ENCODE measurements around the gene COQ10B. TPM values are rescaled to one million over a fixed set of nuclear protein-coding genes. Genes with fewer than 3 reads are reported as not detected.
"Not testable (repeated sequence)": the region's sequence is repeated elsewhere in the genome, so short reads cannot be mapped to it uniquely, and the experiment has no call there.

COQ10B gene
- 48.3 and 81.1 TPM in 2 replicates for total RNA-seq

- DNase-seq (ENCODE audit: low read depth) = peak; percentile 99
These were observed at the start of gene COQ10B for GRCh38 chr2:197453123-197453913. Gene COQ10B, plus strand, starts transcription at chr2:197453552. Its CDS starts 9 bp downstream, at chr2:197453561.

GRCh38 chr2:197405582-197405981 is 47.8 kb upstream of the COQ10B start:
- no peak for DNase-seq (ENCODE audit: low read depth)

DNA sequence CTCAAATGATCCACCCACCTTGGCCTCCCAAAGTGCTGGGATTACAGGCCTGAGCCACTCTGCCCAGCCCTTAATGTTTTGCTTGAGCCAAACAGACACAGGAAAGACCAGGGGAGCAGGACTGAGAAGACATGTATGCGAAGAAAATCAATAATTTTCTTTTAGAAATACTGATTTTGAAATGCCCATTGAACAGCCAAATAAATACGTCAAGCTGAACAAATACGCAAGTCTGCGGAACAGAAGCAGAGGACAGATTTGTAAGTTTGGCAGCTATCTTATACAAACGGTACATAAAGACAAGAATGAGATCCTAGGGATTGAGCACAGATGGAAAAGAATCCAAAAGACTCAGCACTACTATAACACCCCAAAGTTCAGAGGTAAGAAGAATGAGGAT is 39.3 kb upstream of the COQ10B start:
- no peak for DNase-seq (ENCODE audit: low read depth)

GRCh38 chr2:197414515-197414914 is 38.8 kb upstream of the COQ10B start:
- no peak for DNase-seq (ENCODE audit: low read depth)

DNA sequence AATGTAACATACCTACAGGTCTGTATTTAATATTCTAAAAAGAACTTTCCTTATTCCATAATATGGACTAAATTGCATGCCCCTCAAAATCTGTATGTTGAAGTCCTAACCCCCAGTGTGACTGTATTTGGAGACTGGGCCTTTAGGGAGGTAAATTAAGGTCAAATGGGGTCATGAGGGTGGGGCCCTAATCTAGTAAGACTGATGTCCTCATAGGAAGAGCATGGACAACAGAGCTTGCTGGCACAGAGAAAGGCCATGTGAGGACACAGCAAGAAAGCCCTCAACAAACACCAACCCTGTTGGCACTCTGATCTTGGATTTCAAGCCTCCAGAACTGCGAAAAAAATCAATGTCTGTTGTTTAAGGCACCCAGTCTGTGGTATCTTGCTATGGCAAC is 37.1 kb upstream of the COQ10B start:
- DNase-seq (ENCODE audit: low read depth) = no peak

DNA sequence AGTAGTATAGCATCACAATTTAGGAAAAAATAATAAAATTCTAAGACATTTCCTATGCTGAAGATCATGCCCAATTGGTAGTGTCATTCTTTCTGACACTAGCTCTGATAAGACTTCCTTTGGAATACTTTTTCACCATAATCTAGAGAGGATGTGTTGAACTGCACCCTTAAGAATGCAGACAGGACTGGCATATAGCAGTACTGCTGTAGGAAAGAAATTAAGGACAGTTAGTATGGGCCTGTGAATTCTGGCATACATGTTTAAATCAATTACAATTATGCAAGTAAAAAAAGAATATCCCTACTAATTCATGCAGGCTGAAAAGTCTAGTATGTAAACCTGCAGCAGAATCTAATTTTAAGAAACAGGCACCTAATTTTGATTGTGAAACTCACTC is 33.9 kb upstream of the COQ10B start:
- no peak for DNase-seq (ENCODE audit: low read depth)

DNA sequence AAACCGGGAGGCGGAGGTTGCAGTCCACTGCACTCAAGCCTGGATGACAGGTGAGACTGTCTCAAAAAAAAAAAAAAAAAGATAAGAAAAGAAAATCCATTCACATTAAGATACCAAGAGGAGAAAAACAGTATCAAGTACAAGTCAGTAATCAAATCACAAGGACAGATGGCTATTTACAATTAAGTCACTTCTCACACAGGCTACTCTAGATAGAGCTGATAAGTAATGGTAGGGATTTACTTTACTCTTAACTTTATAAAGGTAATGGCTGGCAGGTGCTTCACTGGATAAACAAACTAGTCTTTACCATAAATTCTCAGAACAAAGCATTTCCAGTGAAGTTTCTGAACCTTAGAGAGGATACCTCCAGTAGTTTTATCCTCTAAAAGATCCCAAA is 30.0 kb upstream of the COQ10B start:
- DNase-seq (ENCODE audit: low read depth) = no peak

GRCh38 chr2:197425550-197425949 is 27.8 kb upstream of the COQ10B start:
- no peak for DNase-seq (ENCODE audit: low read depth)

- DNase-seq (ENCODE audit: low read depth) = no peak
These were observed 26.4 kb upstream of the COQ10B start for GRCh38 chr2:197426723-197427603.

GRCh38 chr2:197427986-197428385 is 25.4 kb upstream of the COQ10B start:
- no peak for DNase-seq (ENCODE audit: low read depth)

- DNase-seq (ENCODE audit: low read depth) = no peak
These were observed 21.5 kb upstream of the COQ10B start for GRCh38 chr2:197431858-197432257.

DNA sequence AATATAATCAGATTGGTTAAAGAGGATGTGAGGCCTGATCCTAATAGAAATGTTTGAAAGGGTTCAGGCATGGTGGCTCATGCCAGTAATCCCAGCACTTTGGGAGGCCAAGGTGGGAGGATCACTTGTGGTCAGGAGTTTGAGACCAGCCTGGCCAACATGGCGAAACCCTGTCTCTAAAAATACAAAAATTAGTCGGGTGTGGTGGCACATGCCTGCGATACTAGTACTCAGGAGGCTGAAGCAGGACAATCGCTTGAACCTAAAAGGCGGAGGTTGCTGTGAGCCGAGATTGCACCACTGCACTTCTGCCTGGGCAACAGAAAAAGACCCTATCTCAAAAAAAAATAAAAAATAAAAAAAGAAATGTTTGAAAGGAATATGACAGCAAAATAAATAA is 20.8 kb upstream of the COQ10B start:
- not testable (repeated sequence) for DNase-seq (ENCODE audit: low read depth)

- DNase-seq (ENCODE audit: low read depth) = no peak
These were observed 19.4 kb upstream of the COQ10B start for GRCh38 chr2:197433780-197434438.

DNA sequence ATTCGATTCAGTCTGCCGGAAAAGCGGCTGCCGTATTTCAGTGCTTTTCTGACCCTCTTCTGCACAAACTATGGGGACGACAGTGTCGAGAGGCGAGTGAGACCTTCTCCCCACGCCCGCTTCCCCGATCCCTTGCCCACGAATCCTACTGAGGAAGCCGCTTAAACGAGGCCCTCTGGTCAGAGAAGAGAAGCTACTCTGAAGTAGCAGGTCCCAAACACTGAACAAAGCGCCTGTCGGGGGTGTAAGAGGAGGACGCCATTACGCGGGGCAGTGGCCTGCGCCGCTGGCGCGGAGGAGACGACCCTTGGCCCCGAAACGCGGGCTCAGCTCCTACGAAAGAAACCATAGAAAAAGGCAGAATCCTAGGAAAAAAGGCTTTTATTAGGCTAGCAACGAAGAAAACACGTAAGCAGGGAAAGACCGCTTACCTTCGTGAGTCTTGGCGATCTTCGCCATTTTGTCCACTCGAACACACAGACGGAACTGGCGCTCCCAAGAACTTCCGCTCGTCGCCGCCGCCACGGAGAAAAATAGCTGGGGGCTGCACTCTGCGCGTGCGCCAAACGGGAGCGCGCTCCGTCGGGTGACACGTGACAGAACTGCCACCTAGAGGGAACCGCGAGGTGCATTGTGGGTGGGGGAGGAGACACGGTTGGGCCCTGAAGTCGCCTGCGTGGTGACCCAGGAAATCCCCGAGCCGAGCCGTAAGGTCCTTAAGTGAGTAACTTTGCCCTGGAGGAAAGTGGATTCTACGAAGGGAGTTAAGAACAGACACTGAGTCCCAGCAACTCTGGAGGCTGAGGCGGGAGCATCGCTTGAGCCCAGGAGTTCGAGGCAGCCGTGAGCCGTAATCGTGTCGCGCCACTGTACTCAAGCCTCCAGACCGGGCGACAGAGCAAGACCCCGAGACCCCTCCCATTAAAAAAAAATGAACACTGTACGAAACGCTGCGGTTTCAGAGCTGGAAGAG is 18.5 kb upstream of the COQ10B start, which contains the start of gene SF3B1:
SF3B1 (minus strand) TSS at position 488 of the 973 bp plus-strand sequence; CDS start at position 459, 29 bp downstream.
- DNase-seq (ENCODE audit: low read depth) = peak; percentile 97

GRCh38 chr2:197435598-197436420 is 17.5 kb upstream of the COQ10B start:
- DNase-seq (ENCODE audit: low read depth) = no peak

GRCh38 chr2:197437380-197437779 is 16.0 kb upstream of the COQ10B start:
- DNase-seq (ENCODE audit: low read depth) = no peak

GRCh38 chr2:197442857-197443256 is 10.5 kb upstream of the COQ10B start:
- no peak for DNase-seq (ENCODE audit: low read depth)

DNA sequence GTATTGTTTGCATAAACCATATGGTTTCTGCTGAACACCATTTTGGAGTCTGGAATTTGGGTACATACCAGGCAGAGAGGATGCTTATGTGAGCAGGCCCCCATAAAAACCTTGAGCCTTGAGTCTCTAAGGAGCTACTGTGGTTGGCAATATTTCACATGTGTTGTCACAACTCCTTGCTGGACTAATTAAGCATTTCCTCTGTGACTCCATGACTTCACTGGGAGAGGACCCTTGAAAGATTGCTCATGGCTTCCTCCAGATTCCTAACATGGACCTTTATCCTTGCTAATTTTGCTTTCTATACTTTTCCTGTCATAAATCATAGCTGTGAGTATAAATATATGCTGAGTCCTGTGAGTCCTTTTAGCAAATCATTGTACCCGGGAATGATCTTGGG is 7.6 kb upstream of the COQ10B start:
- DNase-seq (ENCODE audit: low read depth) = no peak

DNA sequence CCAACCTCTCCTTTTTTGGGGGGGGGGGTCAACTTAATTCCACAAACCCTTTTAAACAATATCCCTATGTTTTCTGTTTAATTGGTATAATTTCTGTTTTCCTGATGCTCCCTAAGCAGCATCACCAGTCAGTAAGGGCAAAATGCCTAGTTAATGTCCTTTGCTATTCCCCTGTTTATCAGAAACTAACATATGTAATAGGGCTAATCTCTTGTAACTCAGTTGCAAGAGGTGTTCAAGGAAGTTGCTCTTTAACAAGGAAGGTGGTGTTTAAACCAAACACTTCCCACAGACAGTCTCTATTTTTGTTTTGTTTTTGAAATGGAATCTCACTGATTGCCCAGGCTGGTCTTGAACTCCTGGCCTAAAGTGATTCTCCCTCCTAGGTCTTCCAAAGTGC is 6.5 kb upstream of the COQ10B start:
- DNase-seq (ENCODE audit: low read depth) = no peak

DNA sequence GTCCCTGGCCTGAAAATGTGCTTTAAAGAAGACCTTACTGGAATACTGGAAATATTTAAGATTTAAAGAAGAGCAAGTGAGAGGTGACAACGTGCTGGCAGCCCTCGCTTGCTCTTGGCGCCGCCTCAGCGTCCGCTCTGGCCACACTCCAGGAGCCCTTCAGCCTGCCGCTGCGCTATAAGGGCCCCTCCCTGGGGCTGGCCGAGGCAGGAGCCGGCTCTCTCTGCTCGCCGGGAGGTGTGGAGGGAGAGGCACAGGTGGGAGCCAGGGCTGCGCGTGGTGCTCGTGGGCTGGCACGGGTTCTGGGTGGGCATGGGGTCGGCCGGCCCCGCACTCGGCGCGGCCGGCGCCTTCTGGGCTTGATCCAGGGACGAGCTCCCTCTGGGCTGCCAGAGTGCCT is 2.9 kb upstream of the COQ10B start:
- DNase-seq (ENCODE audit: low read depth) = no peak

Measured in renal cortical epithelial cell (primary cell).